Epithelial cell of esophagus (primary cell): ENCODE measurements around the gene WHRN.
A peak's percentile ranks its signal among the peaks of the same experiment; 100 is the strongest.

Experiments
- DNase-seq: peaks from one replicate; pipeline ENCODE4 v3.0.0; 2010; ENCODE audit warnings: low read depth
- H3K4me3 ChIP-seq: 2 replicates; pipeline ENCODE4 v1.5.1; 2011; ENCODE audit warnings: mild to moderate bottlenecking, low read length, control low read depth
- CTCF ChIP-seq: IDR thresholded peaks from 2 replicates; pipeline ENCODE4 v1.5.1; 2011; ENCODE audit warnings: low read depth, mild to moderate bottlenecking, low read length, control low read depth, inconsistent platforms; ENCODE audit not compliant: insufficient read depth; ENCODE audit errors: missing control alignments

The WHRN gene

GRCh38 chr9:114545055-114545454 is 39.8 kb upstream of the WHRN start:
- DNase-seq: no peak
- H3K4me3 ChIP-seq: no peak overlapping the region
- no peak for TF ChIP-seq CTCF

GRCh38 chr9:114539701-114540380 is 34.6 kb upstream of the WHRN start:
- no peak overlapping the region for H3K4me3 ChIP-seq
- DNase-seq: no peak
- TF ChIP-seq CTCF: no peak

GRCh38 chr9:114538241-114538640 is 33.0 kb upstream of the WHRN start:
- DNase-seq: peak; percentile 75
- H3K4me3 ChIP-seq: no peak overlapping the region
- peak; percentile 57 for TF ChIP-seq CTCF

GRCh38 chr9:114532561-114533237 is 27.4 kb upstream of the WHRN start:
- TF ChIP-seq CTCF: no peak
- no peak overlapping the region for H3K4me3 ChIP-seq
- DNase-seq: peak; percentile 9

GRCh38 chr9:114529285-114529684 is 24.0 kb upstream of the WHRN start:
- TF ChIP-seq CTCF: no peak
- H3K4me3 ChIP-seq: no peak overlapping the region
- DNase-seq: no peak

GRCh38 chr9:114526807-114527206 is 21.5 kb upstream of the WHRN start:
- no peak for DNase-seq
- TF ChIP-seq CTCF: no peak
- H3K4me3 ChIP-seq: no peak overlapping the region

- no peak for TF ChIP-seq CTCF
- H3K4me3 ChIP-seq: no peak overlapping the region
- peak; percentile 77 for DNase-seq
Observed at GRCh38 chr9:114525513-114525912, 20.2 kb upstream of the WHRN start.
